Right lobe of liver (tissue), 6 donors: ENCODE data around the gene SPDYC. TPM values are rescaled to one million over a fixed set of nuclear protein-coding genes. Genes with fewer than 3 reads are reported as not detected.
A peak's percentile ranks its signal among the peaks of the same experiment; 100 is the strongest.

Source experiments
- ATAC-seq, 4 donors: fragments of 200-7000 bp; cut with Tn5 transposase; one replicate each; pipeline ENCODE4 v1.9.1; 2020; ENCODE audit warnings: mild to moderate bottlenecking in 4 of 4, moderate library complexity in 4 of 4
- DNase-seq, 3 donors: peaks; one replicate each; pipeline ENCODE4 v3.0.0-alpha.2; 2020
- H3K27ac ChIP-seq, 3 donors: fragments of 200-600 bp; one replicate each; pipeline ENCODE4 v1.8.0; 2022
- H3K27me3 ChIP-seq, 2 donors: fragments of 200-600 bp; one replicate each; pipeline ENCODE4 v1.8.0; 2022
- H3K36me3 ChIP-seq, 4 donors: fragments of 200-600 bp; sonication (generic) in 1 of 4; one replicate each; pipeline versions ENCODE4 v1.5.1 to v1.8.0; 2017 to 2022; ENCODE audit warnings: control low read depth in 1 of 4
- H3K4me1 ChIP-seq, 4 donors: fragments of 200-600 bp; sonication (generic) in 1 of 4; one replicate each; pipeline versions ENCODE4 v1.5.1 to v1.8.0; 2017 to 2022; ENCODE audit warnings: control low read depth in 1 of 4
- H3K4me3 ChIP-seq, 3 donors: fragments of 200-600 bp; one replicate each; pipeline ENCODE4 v1.8.0; 2022
- H3K9me3 ChIP-seq, 4 donors: fragments of 200-600 bp; sonication (generic) in 1 of 4; one replicate each; pipeline versions ENCODE4 v1.5.1 to v1.8.0; 2017 to 2022; ENCODE audit warnings: control low read depth in 1 of 4
- POLR2A ChIP-seq: fragments of 450-650 bp; IDR thresholded peaks from one replicate; pipeline ENCODE4 v1.6.1; 2017; ENCODE audit warnings: antibody characterized with exemption, mild to moderate bottlenecking
- WGBS: methylation state at CpG from one replicate; pipeline ENCODE4 v1.1.6; 2018; ENCODE audit warnings: low coverage, low lambda C conversion rate; ENCODE audit not compliant: insufficient coverage; ENCODE audit errors: missing lambda C conversion rate; 5-methylcytosine and 5-hydroxymethylcytosine counted together
- intact Hi-C, 2 donors: fragments of 100-400 bp; cut with DNase I; formaldehyde crosslinking; loops; one replicate each; pipeline versions ENCODE4 v1.11.2 to v1.14.1; 2022
- total RNA-seq, 6 experiments: library from RNA; depleted of rRNA in 2 of 6; stranded (reverse); fragments of >200 nt in 2 of 6; fragmentation: NEBNext Ultra II Directional in 3 of 6; extraction: Animal tissue kit (Norgen Biotek cat#: 25700) in 3 of 6; gene quantifications; one replicate each; pipeline versions ENCODE4 v1.1.0 to v1.2.4, GENCODE V29; 2016 to 2023
- TF ChIP-seq, protein P1 (sequence below), 4 donors: fragments of 200-600 bp in 3 of 4; fragments of 450-650 bp in 1 of 4; IDR thresholded peaks; one replicate each; pipeline versions ENCODE4 v1.5.1 to v1.8.0; 2016 to 2022; ENCODE audit warnings: antibody characterized with exemption in 4 of 4, mild to moderate bottlenecking in 2 of 4
- donor health status: DM: no; HTN: yes; CAD: no.
- donor health status: DM: no; HTN: no; CAD: no.
- donor health status: DM: no; HTN: no; CAD: no.
- donor health status: DM: no; HTN: yes; CAD: no.
- donor health status: DM: no; HTN: yes; CAD: no.

Gene SPDYC
- total RNA-seq, 6 experiments from 2014 or later, result 0.49 to 1.8 (median 0.87) TPM; not detected in 2

GRCh38 chr11:65213322-65214211 lies 43.5 kb downstream of the SPDYC start:
- Histone ChIP-seq H3K9me3 (no peaks in the 10 kb centered on the region), H3K4me3 (no peak overlapping the region), H3K27ac (no peak overlapping the region), H3K4me1 (peaks cover 0 to 28% (median 10%) of the 10 kb centered on the region in 4 donors), H3K27me3 (no peaks in the 10 kb centered on the region), H3K36me3 (peaks cover 0 to 10% (median 7%) of the 10 kb centered on the region in 4 donors)
- 36% methylated on average over 3 of the region's 26 CpGs for WGBS
- peak in 1 of 3 donors; percentile 47 for DNase-seq
- intact Hi-C loops, result no loop called here
- ATAC-seq, result peak in 1 of 4 donors; percentile 7
- no peak for TF ChIP-seq POLR2A
- TF ChIP-seq, protein P1, sequence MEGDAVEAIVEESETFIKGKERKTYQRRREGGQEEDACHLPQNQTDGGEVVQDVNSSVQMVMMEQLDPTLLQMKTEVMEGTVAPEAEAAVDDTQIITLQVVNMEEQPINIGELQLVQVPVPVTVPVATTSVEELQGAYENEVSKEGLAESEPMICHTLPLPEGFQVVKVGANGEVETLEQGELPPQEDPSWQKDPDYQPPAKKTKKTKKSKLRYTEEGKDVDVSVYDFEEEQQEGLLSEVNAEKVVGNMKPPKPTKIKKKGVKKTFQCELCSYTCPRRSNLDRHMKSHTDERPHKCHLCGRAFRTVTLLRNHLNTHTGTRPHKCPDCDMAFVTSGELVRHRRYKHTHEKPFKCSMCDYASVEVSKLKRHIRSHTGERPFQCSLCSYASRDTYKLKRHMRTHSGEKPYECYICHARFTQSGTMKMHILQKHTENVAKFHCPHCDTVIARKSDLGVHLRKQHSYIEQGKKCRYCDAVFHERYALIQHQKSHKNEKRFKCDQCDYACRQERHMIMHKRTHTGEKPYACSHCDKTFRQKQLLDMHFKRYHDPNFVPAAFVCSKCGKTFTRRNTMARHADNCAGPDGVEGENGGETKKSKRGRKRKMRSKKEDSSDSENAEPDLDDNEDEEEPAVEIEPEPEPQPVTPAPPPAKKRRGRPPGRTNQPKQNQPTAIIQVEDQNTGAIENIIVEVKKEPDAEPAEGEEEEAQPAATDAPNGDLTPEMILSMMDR (IDR thresholded peaks at IDR 0.05), result no peak

DNA sequence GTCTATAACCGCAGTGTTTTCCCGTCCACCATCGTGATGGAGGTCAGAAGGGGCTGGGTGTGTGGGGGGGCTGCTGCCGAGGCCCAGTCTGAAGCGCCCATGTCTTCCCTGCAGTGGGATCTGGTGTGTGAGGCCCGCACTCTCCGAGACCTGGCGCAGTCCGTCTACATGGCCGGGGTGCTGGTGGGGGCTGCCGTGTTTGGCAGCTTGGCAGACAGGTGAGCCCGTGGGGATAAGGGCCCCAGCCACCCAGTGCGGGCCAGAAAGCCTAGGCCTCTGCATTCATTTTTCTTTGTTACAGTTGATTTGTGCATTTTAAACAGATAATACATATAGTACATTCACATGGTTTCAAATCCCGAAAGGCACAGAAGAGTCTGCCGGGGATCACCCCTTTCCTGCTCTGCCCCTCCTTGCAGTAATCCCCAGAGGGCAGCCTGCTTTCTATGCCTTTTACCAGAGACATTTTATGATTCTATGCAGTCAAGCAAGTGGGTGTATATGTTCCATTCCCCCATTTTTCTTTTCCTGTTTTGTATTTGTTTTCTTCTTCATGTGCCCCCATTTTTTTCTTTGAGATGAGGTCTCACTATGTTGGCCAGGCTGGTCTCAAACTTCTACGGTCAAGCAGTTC lies 44.3 kb downstream of the SPDYC start:
- Histone ChIP-seq H3K36me3 (peaks cover 0 to 10% (median 7%) of the 10 kb centered on the region in 4 donors), H3K27me3 (no peaks in the 10 kb centered on the region), H3K4me3 (no peak overlapping the region), H3K27ac (no peak overlapping the region), H3K9me3 (no peaks in the 10 kb centered on the region), H3K4me1 (peaks cover 0 to 21% (median 10%) of the 10 kb centered on the region in 4 donors)
- 55% methylated on average over 2 of the region's 16 CpGs for WGBS
- TF ChIP-seq, protein P1 (IDR thresholded peaks at IDR 0.05), result no peak
- TF ChIP-seq POLR2A, result no peak
- intact Hi-C loops, result no loop called here
- peak in 1 of 3 donors; percentile 43 for DNase-seq
- ATAC-seq, result no peak

GRCh38 chr11:65215441-65216076 lies 45.5 kb downstream of the SPDYC start:
- peaks cover 0 to 9% (median 4%) of the 10 kb centered on the region in 4 donors for H3K4me1 ChIP-seq
- no peak for ATAC-seq
- no peaks in the 10 kb centered on the region for H3K9me3 ChIP-seq
- H3K36me3 ChIP-seq, result no peaks in the 10 kb centered on the region
- intact Hi-C loops, result no loop called here
- no peak overlapping the region for H3K4me3 ChIP-seq
- H3K27me3 ChIP-seq, result no peaks in the 10 kb centered on the region
- WGBS, result 84% methylated on average over 24 of the region's 24 CpGs
- H3K27ac ChIP-seq, result no peak overlapping the region
- DNase-seq, result peak in 1 of 3 donors; percentile 41
- TF ChIP-seq, protein P1 (IDR thresholded peaks at IDR 0.05), result no peak
- no peak for TF ChIP-seq POLR2A

DNA sequence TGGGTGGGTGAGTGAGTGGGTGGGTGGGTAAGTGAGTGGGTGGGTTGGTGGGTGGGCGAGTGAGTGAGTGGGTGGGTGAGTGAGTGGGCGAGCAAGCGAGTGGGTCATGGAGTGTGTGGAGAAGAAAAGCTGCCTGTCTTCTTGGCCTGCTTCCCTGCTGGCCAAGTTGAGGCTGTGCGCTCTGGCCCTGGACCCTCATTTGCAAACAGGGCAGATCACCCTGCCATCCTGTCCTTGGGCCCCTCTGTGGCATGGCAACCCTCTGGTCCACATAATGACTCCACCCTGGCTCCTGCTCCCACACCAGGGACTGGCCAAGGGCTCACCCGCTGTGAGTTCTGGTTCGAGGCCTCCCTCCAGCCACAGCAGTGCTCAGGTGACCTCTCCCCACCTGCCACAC lies 46.8 kb downstream of the SPDYC start:
- H3K9me3 ChIP-seq, result no peaks in the 10 kb centered on the region
- no peaks in the 10 kb centered on the region for H3K27me3 ChIP-seq
- DNase-seq (peak in 1 of 3 donors; percentile 36), ATAC-seq (no peak)
- no peak overlapping the region for H3K27ac ChIP-seq
- no peaks in the 10 kb centered on the region for H3K4me1 ChIP-seq
- H3K36me3 ChIP-seq, result no peaks in the 10 kb centered on the region
- intact Hi-C loops, result no loop called here
- TF ChIP-seq, protein P1 (IDR thresholded peaks at IDR 0.05), result no peak
- no peak for TF ChIP-seq POLR2A
- no peak overlapping the region for H3K4me3 ChIP-seq
- WGBS, result 82% methylated on average over 4 of the region's 6 CpGs
